Daoy (cell line): Measurements from ENCODE around the gene MPLKIP. TPM values are rescaled to one million over a fixed set of nuclear protein-coding genes. Genes with fewer than 3 reads are reported as not detected.
"Not testable (repeated sequence)": the region's sequence is repeated elsewhere in the genome, so short reads cannot be mapped to it uniquely, and the experiment has no call there.

Source experiments
- DNase-seq: peaks from one replicate; pipeline ENCODE4 v3.0.0-alpha.2; 2015; ENCODE audit warnings: low read depth
- total RNA-seq: library from RNA; depleted of rRNA; stranded (reverse); fragments of >200 nt; shearing (Covaris generic); gene quantifications from 2 replicates; pipeline ENCODE4 v1.2.3, GENCODE V29; 2014; rRNA removed

The MPLKIP gene
- total RNA-seq = 57.6 and 69.6 TPM in 2 replicates

GRCh38 chr7:40134428-40135316, at the start of gene MPLKIP, which contains the start of gene SUGCT:
TSS of gene MPLKIP (minus strand) at chr7:40134622. CDS start at chr7:40134567, 55 bp downstream.
TSS of gene SUGCT (plus strand) at chr7:40135005.
- DNase-seq = peak; percentile 92

GRCh38 chr7:40182452-40182851, 48.0 kb upstream of the MPLKIP start:
- no peak for DNase-seq

GRCh38 chr7:40177071-40177470, 42.6 kb upstream of the MPLKIP start:
- no peak for DNase-seq

- DNase-seq = peak; percentile 31
Observed at GRCh38 chr7:40175725-40176510, 41.5 kb upstream of the MPLKIP start.

- DNase-seq = not testable (repeated sequence)
Observed at GRCh38 chr7:40175256-40175655, 40.8 kb upstream of the MPLKIP start.

- not testable (repeated sequence) for DNase-seq
Observed at GRCh38 chr7:40173121-40173520, 38.7 kb upstream of the MPLKIP start.

- not testable (repeated sequence) for DNase-seq
Observed at GRCh38 chr7:40168266-40168665, 33.8 kb upstream of the MPLKIP start.

GRCh38 chr7:40167291-40167690, 32.9 kb upstream of the MPLKIP start:
- no peak for DNase-seq

- DNase-seq = no peak
Observed at GRCh38 chr7:40165216-40165615, 30.8 kb upstream of the MPLKIP start.

- no peak for DNase-seq
Observed at GRCh38 chr7:40162516-40162915, 28.1 kb upstream of the MPLKIP start.

GRCh38 chr7:40156988-40157387, 22.6 kb upstream of the MPLKIP start:
- DNase-seq = no peak

- DNase-seq = no peak
Observed at GRCh38 chr7:40151504-40151903, 17.1 kb upstream of the MPLKIP start.

- no peak for DNase-seq
Observed at GRCh38 chr7:40148671-40149070, 14.2 kb upstream of the MPLKIP start.

- not testable (repeated sequence) for DNase-seq
Observed at GRCh38 chr7:40148247-40148580, 13.8 kb upstream of the MPLKIP start.

GRCh38 chr7:40147371-40148246, 13.2 kb upstream of the MPLKIP start:
- DNase-seq = peak; percentile 39

- DNase-seq = not testable (repeated sequence)
Observed at GRCh38 chr7:40145596-40146130, 11.2 kb upstream of the MPLKIP start.

- not testable (repeated sequence) for DNase-seq
Observed at GRCh38 chr7:40141916-40142315, 7.5 kb upstream of the MPLKIP start.

- not testable (repeated sequence) for DNase-seq
Observed at GRCh38 chr7:40139891-40140290, 5.5 kb upstream of the MPLKIP start.

- no peak for DNase-seq
Observed at GRCh38 chr7:40138973-40139372, 4.6 kb upstream of the MPLKIP start.

GRCh38 chr7:40137563-40137962, 3.1 kb upstream of the MPLKIP start:
- DNase-seq = no peak

- DNase-seq = no peak
Observed at GRCh38 chr7:40135317-40135610, 842 bp upstream of the MPLKIP start.
